ENCODE data around the gene SELENOS.

The SELENOS gene

DNA sequence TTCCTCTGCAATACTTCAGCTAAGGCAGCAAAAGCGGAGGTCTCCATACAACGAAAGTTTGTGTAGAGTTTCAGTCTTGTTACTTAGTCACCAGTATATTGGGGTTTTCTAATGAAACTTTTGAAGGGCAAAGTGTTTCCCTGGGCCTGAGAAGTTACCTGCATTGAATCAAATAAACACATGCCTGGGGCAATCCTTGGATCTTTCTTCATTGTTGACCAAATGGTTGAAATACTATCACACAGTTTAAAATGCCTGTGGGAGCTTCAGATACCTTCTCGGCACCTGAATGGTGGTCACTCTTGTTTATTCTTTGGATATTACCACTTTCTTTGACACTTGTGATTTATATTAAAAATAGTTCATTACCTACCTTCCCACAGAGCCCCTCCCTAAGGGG lies 24.4 kb downstream of the SELENOS start:
- in situ Hi-C loops (cut with MboI; ENCODE audit: low sequenced_read_pairs), result loop anchor here (25.0 kb wide), 1 partner anchor 216 kb away; no protein-coding TSS in a partner anchor

- in situ Hi-C loops (cut with MboI; ENCODE audit: low sequenced_read_pairs), result loop anchor here (25.0 kb wide), 1 partner anchor 215 kb away; no protein-coding TSS in a partner anchor
These were observed 25.2 kb downstream of the SELENOS start, which contains the start of gene CHSY1 for GRCh38 chr15:101251830-101252820. CHSY1 (minus strand) TSS chr15:101252048; CDS start chr15:101251456, 592 bp downstream.

DNA sequence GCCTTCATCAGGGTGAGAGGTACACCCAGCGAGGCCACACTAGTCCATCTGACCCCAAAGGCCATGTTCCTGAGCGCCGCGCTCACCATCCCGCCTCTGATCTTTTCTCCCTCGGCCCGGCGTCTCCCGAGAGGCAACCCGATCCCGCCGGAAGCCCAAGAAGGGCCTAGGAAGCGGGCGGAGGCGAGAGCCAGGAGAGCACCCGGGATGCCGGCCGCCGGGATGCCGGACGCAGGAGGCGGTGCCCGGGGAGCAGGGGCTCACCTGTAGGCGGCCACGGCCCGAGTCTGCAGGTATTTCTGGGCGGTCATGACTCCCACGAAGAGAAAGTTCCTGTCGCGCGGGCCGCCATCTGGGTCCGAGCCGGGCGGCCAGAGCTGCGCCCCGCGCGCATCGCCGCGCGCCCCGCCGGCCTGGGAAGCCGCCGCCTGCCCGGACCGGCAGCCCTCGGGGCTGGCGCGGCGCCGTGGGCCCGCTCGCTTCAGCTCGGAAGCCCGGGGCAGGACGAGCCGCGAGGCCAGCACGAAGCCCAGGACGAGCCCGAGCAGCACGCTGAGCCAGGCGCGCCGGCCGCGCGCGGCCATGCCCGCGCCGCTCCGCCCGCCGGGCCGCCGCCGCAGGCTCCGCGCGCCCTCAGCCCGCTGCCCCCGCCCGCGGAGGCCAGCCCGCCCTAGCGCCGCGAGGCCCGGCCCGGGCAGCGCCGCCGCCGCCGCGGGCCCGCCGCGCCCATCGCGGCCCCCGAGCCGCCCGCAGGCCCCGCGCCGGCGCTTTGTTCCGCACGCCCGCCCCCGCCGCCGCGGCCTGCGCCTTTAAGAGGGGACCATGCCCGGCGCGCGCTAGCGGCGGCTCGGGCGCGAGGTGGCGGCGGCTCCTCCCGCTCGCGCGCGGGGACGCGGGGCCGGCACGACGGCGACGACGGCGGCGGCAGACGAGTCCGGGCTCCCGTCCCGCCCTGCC lies 26.1 kb downstream of the SELENOS start:
- in situ Hi-C loops (cut with MboI; ENCODE audit: low sequenced_read_pairs), result loop anchor here (25.0 kb wide), 1 partner anchor 214 kb away; no protein-coding TSS in a partner anchor

- in situ Hi-C loops (cut with MboI; ENCODE audit: low sequenced_read_pairs), result loop anchor here (25.0 kb wide), 1 partner anchor 213 kb away; no protein-coding TSS in a partner anchor
These were observed 26.9 kb downstream of the SELENOS start for GRCh38 chr15:101250341-101250831.

- in situ Hi-C loops (cut with MboI; ENCODE audit: low sequenced_read_pairs), result no loop called here
These were observed 29.0 kb downstream of the SELENOS start for GRCh38 chr15:101248274-101248673.

DNA sequence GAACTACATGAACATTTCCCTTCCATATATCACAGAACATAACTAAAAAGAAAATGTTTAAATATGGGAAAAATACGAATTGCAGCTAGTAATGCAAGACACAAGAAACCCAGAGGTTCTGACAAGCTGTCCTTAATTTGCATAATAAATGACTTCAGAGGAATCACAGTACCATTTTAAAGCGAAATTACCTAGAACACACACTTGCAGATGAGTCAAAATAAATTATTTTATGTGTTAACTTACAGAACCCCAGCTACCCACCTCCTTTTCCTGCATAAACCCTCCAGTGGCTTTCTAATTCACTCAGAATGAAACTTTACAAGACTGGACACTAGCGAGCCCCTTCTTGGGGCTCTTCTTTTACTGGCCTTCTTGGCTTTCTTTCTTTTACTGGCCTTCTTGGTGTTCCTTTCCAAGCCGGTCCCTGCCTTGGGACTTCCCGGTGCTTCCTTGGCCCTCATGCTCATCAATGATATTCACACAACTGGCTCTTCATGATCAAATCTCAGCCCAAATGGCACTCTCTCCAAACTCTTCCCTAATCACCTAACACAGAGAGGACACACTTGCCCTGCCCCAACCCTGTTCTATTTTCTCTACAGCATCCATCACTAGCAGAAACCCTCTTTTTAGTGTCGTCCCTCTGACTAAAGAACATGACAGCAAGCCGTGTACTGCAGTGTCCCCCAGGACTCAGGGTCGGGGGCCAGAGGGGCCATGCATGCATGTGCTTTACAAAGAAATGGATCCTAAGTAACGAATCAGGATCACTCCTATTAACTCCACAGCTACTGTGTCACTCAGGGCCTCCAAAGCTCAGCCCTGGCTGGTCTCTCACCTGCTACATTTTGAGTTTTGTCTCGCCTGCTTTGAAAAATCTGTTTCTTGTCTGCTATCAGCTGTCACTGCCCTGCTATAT lies 30.2 kb downstream of the SELENOS start:
- in situ Hi-C loops (cut with MboI; ENCODE audit: low sequenced_read_pairs), result no loop called here

DNA sequence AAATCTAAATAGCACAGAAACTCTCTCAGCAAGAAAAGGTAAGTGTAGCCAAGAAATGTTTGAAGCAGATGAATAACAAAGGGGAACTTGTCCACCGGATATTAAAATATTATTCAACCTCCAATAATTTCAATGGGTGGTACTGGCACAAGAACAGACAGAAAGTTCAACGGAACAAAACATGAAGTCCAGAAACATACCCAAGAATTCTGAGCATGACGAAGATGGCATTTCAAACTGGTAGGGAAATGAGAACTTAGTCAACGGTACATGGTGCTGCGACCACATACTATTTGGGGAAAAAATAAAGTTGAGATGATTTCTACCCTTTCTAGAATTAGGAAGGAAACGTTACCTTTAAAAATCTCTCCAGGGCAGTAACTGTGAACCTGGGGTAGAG lies 30.9 kb downstream of the SELENOS start:
- in situ Hi-C loops (cut with MboI; ENCODE audit: low sequenced_read_pairs), result no loop called here

DNA sequence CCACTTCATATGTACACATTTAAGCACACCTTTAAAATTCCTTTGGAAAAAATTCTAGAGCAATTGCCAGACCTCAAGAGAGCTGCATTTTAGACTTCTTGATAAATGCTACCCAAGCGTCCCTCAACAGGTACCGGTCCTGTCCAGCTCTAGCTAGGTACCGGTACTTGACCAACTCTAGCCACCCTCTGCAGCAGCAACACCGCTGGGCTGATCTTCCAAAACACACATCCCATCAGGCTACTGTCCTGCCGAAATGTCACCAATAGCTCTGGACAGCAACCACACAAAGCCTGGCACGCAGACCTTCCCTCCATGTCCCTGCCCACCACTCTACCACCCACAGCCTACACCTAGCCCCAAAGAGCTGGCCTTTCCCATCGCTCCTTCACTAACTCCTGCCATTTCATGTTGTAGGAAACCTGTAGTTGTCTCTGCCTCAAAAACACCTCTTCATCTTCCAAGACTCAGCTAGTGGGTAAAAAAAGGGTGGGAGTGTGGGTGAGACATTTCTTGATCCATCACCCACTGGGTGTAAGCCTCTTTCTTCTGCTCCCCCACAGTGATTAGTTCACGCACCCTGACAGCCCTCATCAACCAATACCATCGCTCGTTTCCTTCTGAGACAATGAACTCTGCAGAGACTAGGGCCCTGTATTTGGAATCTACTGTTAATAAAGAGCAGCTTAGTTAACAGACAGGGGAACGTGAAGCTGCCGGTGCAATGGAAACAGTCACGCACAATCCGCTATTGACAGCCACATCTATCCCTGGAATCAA lies 32.2 kb downstream of the SELENOS start:
- in situ Hi-C loops (cut with MboI; ENCODE audit: low sequenced_read_pairs), result no loop called here

DNA sequence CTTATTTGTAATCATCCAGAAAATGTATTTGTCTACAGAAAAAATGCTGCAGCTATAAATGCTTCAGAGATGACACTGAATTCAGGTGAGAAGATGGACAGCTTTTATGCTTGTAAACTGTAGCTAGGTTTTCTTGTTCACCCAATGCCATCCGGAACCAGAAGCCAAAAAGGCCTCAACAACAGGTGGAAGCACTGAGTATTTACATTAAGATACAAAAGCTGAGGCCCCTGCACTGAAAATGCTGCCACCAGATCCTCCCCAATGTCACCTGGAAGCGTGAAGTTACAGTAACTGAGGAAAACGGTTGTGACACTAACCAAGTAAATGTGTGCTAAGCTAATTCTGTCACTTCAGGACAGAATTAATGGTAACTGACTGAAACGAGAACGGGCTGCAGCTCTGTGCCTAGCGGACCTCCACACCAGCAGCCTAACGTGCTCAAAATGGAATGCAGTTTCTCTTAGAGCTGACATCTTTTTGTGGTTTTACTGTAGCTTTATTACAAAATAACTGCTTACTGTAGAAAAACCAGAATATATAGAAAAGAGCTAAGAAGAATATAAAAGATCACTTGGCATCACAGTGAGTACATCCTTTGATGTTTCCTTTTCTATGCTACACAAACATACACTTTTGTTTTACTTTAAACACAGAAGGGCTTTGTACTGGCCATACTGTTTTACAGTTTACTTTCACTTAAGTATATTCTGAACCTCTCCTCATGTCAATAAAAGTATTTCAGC lies 33.1 kb downstream of the SELENOS start:
- in situ Hi-C loops (cut with MboI; ENCODE audit: low sequenced_read_pairs), result no loop called here

DNA sequence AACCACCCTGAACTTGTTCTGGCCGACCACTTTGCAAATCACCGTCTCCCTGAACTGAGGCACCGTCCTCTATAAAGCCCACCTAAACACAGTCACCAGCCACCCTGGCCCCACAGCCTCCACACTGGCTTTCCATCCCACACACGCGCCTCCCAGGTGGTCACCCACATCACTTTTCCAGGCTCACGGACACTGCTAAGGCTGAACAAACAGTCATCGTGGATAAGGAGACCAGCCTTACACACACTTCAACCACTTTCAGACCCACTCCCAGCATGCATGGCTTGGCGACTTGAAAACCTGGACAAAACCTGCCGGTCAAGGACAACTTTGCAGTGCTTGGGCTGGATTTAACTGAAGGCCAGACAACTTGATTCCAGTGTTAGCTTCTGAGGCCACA lies 33.9 kb downstream of the SELENOS start:
- in situ Hi-C loops (cut with MboI; ENCODE audit: low sequenced_read_pairs), result no loop called here

- in situ Hi-C loops (cut with MboI; ENCODE audit: low sequenced_read_pairs), result no loop called here
These were observed 34.3 kb downstream of the SELENOS start for GRCh38 chr15:101242999-101243336.

DNA sequence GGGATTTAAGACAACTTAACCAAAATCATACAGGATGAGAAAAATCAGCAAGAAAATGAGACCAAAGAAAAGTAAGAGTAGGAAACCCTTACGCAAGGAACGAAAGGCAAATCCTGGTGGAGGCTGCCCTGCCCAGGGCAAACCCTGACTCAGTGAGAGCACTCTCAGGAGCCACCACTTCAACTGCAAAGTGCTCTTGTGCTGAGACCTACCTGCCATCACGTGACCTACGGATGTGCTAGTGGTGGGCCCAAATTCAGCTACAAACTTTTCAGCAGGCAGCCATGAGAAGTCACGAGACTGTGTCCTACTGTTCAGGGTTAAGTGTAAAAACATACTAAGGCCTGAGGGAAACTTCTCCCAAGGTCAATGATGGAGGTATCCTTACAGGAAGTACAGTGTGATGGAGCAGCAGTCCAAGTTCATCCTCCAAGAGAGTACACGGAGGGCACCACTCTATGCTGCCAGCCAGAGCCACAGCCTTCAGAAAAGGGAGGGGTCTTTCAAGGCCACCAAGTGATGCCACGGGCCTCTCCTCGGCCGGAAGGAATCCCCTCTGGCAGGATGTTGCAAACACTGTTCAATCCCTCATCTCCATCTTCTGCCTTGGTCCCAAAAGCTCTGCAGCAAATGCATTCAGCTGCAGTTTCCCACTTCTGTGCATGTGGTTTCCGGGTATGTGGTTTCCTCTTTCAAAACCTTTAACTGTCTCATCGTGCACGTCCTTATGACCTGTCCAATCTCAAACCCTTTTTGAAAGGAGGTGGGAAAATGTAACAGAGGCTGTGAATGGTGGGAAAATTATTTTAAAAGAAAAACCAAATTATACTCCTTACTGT lies 34.9 kb downstream of the SELENOS start:
- in situ Hi-C loops (cut with MboI; ENCODE audit: low sequenced_read_pairs), result no loop called here

GRCh38 chr15:101240358-101240757 lies 36.9 kb downstream of the SELENOS start:
- in situ Hi-C loops (cut with MboI; ENCODE audit: low sequenced_read_pairs), result no loop called here

DNA sequence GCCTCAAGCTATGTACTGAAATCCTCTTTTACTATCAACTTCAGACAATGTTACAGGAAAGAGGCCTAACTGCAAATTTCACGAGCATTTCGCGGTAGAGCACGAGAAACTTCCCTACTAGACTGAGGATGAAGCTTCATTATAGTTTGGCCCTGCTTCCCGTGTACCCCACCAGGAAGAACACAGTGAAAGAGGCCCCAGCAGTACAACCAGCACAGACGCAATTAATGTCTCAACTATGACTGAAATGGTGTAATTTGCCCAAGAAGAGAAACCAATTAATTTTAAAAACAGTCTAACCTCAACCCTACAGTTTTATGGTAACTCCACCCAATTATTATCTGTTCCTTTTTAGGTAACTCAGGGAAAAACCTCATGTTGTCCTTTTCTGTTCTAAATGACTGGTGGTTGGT lies 37.6 kb downstream of the SELENOS start:
- in situ Hi-C loops (cut with MboI; ENCODE audit: low sequenced_read_pairs), result no loop called here

GRCh38 chr15:101237251-101237650 lies 40.0 kb downstream of the SELENOS start:
- in situ Hi-C loops (cut with MboI; ENCODE audit: low sequenced_read_pairs), result no loop called here

- in situ Hi-C loops (cut with MboI; ENCODE audit: low sequenced_read_pairs), result no loop called here
These were observed 43.5 kb downstream of the SELENOS start for GRCh38 chr15:101233651-101234280.

DNA sequence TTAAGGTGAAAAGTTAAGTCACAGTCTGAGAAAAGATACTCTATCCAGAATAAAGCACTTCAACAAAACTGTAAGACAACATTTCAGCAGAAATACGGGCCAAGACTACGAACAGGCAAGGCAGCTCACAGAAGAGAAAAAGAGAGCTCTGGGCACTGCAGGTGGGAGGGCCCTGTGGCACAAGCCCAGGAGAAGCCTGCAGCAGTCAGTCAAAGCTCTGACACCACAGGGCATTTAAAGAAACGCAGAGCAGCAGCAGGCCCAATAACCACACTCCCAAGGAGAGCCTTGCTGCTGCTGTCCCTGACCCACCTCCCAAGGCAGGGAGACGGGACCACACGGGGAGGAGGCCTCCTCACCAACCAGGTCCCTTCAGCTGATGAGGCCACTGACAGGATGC lies 44.6 kb downstream of the SELENOS start:
- in situ Hi-C loops (cut with MboI; ENCODE audit: low sequenced_read_pairs), result no loop called here

All from hTERT RPE-1 (cell line).